DMS79 treated with DMSO at 0.1 percent for 48 hours (cell line): ENCODE data around the gene UGDH.
"Not testable (repeated sequence)": the region's sequence is repeated elsewhere in the genome, so short reads cannot be mapped to it uniquely, and the experiment has no call there.

ENCODE experiments used
- DNase-seq: peaks from one replicate; lab custom pipeline; 2025; lab: John Stamatoyannopoulos, UW

Gene UGDH

DNA sequence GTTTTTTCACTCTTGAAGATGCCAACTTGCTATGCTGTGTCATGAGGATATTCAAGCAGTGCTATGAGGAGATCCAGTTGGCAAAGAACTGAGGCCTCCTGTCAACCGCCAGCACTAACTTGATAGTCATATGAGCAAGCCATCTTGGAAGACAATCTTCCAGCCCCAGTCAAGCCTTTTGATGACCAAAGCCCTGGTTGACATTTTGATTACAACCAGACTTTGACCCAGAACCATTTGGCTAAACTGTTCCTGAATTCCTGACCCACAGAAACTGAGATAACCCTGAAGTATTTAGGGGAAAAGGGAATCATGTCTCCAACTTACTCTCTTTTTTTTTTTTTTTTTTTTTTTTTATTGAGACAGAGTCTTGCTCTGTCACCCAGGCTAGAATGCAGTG, 32.9 kb downstream of the UGDH start:
- DNase-seq = no peak

DNA sequence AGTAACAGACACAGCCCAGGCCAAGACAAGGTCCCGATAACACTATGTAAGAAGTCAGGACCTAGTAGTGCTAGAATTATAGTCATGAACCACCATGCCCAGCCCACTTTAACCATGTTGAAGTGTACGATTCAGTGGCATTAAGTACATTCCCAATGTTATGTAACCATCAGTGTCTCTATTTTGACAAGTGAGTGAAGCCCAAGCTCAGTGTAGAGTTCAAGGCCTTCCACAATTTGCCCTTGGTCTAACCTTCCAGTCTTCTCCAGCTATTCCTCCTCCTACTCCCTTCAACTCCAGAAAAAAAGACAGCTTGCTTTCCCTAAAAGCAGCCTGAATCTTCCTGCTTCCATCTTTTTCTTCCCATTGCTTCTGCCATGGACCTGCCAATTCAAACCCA, 36.9 kb downstream of the UGDH start:
- no peak for DNase-seq

GRCh38 chr4:39486221-39486804, 40.9 kb downstream of the UGDH start:
- DNase-seq = no peak

GRCh38 chr4:39484582-39485272, 42.5 kb downstream of the UGDH start:
- DNase-seq = no peak

- DNase-seq = no peak
Measured at GRCh38 chr4:39480902-39481695, 46.1 kb downstream of the UGDH start.

GRCh38 chr4:39480251-39480650, 47.0 kb downstream of the UGDH start:
- no peak for DNase-seq

- DNase-seq = no peak
Measured at GRCh38 chr4:39476187-39476895, 50.9 kb downstream of the UGDH start.

DNA sequence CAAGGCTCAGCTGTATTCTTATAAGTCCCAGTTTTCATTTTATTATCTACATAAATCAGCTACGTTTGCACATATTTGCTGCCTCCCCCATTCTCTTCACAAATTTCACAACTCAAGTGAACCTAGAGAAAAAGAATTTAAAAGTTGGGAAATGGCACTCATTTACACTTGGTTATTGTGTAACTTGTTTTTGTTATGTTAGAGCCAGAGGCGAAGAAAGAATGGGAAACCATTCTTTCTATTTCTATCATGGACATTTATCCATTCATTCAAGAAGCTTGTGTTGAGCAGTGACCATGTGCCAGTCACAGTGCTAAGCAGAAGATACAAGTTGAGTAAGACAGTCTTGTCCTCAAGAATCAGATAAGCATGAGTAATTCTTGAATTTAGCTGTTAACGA, 54.8 kb downstream of the UGDH start:
- no peak for DNase-seq

DNA sequence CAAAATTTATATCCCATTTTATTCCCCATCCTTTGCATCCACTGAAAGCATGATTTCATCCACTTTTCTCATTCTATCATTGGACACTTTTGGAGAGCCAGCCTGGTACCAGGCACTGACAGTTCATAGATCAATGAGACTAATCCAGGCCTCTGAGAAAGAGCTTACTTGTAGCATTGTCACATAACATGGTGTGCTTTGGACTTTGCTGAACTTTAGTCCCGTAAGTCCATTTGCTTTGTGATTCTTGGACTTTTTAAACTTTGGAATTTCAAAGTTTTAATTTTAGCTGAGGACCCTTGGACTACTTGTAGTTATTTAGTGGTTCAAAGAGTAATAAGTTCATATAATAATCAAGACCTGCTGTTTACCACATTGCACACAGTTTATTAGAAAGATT, 56.8 kb downstream of the UGDH start:
- DNase-seq = no peak

DNA sequence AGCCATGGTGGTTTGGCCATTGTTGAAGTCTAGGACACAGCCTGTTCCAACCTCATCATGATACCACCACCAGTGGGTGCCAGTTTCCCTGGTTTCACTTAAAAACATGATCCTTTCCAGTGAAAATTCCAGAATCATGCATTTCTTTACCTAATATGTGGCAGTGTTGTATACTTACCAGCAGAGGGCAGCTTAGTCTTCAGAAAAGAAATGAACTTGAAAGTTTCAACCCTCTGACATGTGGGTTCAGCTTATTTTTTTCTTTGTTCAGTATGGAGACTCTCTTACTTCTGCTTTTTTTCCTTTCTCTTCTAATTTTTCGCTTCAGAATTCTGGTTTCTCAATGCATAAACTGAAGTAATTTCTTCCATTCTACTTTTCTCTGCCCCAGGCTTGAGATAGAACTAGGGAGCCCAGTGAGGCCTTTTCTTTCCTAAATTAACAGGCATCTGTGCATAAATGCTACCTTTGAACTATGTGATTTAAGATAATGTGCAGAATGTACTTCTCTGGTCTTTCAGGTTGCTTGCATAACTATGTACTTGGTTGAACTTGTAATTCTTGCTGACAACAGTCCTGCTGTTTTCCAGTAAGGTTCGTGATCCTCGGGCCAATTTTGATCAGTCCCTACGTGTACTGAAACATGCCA, 57.7 kb downstream of the UGDH start:
- DNase-seq = peak; percentile 8

DNA sequence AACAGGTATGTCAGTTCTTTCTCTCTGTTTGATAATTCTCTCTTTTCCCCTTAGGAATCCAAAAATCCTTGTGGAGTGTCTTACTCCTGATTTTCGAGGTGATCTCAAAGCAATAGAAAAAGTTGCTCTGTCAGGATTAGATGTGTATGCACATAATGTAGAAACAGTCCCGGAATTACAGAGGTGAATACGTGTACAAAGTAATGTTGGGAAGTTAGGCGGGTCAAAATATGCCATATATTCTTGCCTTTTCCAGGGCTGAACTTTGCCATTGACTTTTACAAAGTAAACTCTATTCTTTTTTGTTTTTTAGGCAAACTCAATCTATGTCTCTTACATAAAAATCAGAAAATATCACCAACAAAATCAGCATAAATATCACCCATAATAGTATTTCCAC, 59.8 kb downstream of the UGDH start:
- DNase-seq = no peak

GRCh38 chr4:39466747-39467146, 60.5 kb downstream of the UGDH start:
- DNase-seq = no peak

- no peak for DNase-seq
Measured at GRCh38 chr4:39464886-39465501, 62.2 kb downstream of the UGDH start.

- DNase-seq = peak; percentile 63
Measured at GRCh38 chr4:39458505-39459300, 68.5 kb downstream of the UGDH start, which contains the start of the genes LIAS and RPL9. LIAS (plus strand) TSS chr4:39459056; CDS start chr4:39459118, 62 bp downstream. RPL9 (minus strand) TSS chr4:39458922; CDS start chr4:39458439, 483 bp downstream.

DNA sequence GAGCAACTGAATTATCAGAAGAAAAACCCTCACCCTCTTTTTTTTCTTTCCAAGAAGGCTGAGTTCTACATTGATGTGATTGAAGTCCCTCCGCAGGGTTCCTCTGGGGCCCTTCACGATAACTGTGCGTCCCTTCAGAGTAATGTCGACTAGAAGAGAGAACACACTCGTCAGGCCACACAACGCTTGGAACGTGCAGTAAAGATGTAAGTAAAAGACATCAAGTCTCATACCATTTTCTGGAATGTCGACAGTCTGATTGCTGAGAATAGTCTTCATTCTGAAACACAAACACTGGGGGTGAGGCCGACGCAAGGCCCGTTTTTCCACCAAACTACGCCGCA, 69.1 kb downstream of the UGDH start:
- not testable (repeated sequence) for DNase-seq

- DNase-seq = no peak
Measured at GRCh38 chr4:39456946-39457763, 70.1 kb downstream of the UGDH start.

GRCh38 chr4:39455486-39455885, 71.8 kb downstream of the UGDH start:
- DNase-seq = no peak

DNA sequence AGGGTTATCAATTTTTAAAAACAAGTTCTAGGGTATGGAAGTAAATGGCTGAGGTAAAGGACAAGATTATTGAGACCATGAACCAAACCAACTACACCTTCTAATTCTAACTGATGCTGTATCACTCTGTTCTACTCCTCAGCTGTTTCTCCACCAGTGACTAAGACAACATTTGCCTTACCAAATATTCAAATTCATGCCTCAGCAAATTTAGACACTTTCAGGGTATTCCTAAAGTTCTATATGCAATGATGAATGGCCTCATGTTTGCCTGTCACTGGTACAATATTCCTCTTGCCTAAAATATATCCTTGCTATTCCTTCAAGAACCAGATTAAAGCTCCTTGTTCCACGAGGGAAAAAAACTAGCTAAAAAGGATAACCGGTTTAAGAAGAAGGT, 73.5 kb downstream of the UGDH start:
- no peak for DNase-seq

GRCh38 chr4:39452860-39453587, 74.2 kb downstream of the UGDH start:
- no peak for DNase-seq
